ENCODE results near the gene PRELID2. TPM values are rescaled to one million over a fixed set of nuclear protein-coding genes. Genes with fewer than 3 reads are reported as not detected.
"Not testable (repeated sequence)": the region's sequence is repeated elsewhere in the genome, so short reads cannot be mapped to it uniquely, and the experiment has no call there.

PRELID2 gene
- total RNA-seq, 1 experiment from 2014 or later: 17.5 TPM

- DNase-seq (ENCODE audit: low read depth): no peak
These were observed 5.5 kb upstream of the PRELID2 start for GRCh38 chr5:145840458-145841132.

GRCh38 chr5:145838276-145838675, 3.1 kb upstream of the PRELID2 start:
- no peak for DNase-seq (ENCODE audit: low read depth)

GRCh38 chr5:145836241-145836640, 1.1 kb upstream of the PRELID2 start:
- not testable (repeated sequence) for DNase-seq (ENCODE audit: low read depth)

- DNase-seq (ENCODE audit: low read depth): no peak
These were observed 702 bp upstream of the PRELID2 start for GRCh38 chr5:145835848-145836239.

- DNase-seq (ENCODE audit: low read depth): no peak
These were observed 607 bp downstream of the PRELID2 start for GRCh38 chr5:145834554-145834916.

- no peak for DNase-seq (ENCODE audit: low read depth)
These were observed 1.4 kb downstream of the PRELID2 start for GRCh38 chr5:145833631-145834200.

- no peak for DNase-seq (ENCODE audit: low read depth)
These were observed 4.5 kb downstream of the PRELID2 start for GRCh38 chr5:145830594-145830993.

- DNase-seq (ENCODE audit: low read depth): no peak
These were observed 5.3 kb downstream of the PRELID2 start for GRCh38 chr5:145829708-145830361.

- DNase-seq (ENCODE audit: low read depth): no peak
These were observed 8.1 kb downstream of the PRELID2 start for GRCh38 chr5:145826895-145827674.

GRCh38 chr5:145825751-145826180, 9.4 kb downstream of the PRELID2 start:
- DNase-seq (ENCODE audit: low read depth): peak; percentile 44

- DNase-seq (ENCODE audit: low read depth): no peak
These were observed 11.1 kb downstream of the PRELID2 start for GRCh38 chr5:145824040-145824439.

- no peak for DNase-seq (ENCODE audit: low read depth)
These were observed 16.5 kb downstream of the PRELID2 start for GRCh38 chr5:145818604-145819003.

GRCh38 chr5:145812877-145813276, 22.3 kb downstream of the PRELID2 start:
- DNase-seq (ENCODE audit: low read depth): no peak

- DNase-seq (ENCODE audit: low read depth): no peak
These were observed 23.1 kb downstream of the PRELID2 start for GRCh38 chr5:145811834-145812625.

GRCh38 chr5:145806923-145807322, 28.2 kb downstream of the PRELID2 start:
- no peak for DNase-seq (ENCODE audit: low read depth)

GRCh38 chr5:145805819-145806218, 29.3 kb downstream of the PRELID2 start:
- no peak for DNase-seq (ENCODE audit: low read depth)

GRCh38 chr5:145804701-145805100, 30.4 kb downstream of the PRELID2 start:
- DNase-seq (ENCODE audit: low read depth): no peak

- no peak for DNase-seq (ENCODE audit: low read depth)
These were observed 31.8 kb downstream of the PRELID2 start for GRCh38 chr5:145803112-145804004.

- no peak for DNase-seq (ENCODE audit: low read depth)
These were observed 33.9 kb downstream of the PRELID2 start for GRCh38 chr5:145801195-145801594.

GRCh38 chr5:145800181-145800580, 35.0 kb downstream of the PRELID2 start:
- no peak for DNase-seq (ENCODE audit: low read depth)

GRCh38 chr5:145798503-145798902, 36.6 kb downstream of the PRELID2 start:
- not testable (repeated sequence) for DNase-seq (ENCODE audit: low read depth)
